ENCODE results near the gene APC2. TPM values are rescaled to one million over a fixed set of nuclear protein-coding genes. Genes with fewer than 3 reads are reported as not detected.

The APC2 gene
- polyA plus RNA-seq, 1 donor from 2014 or later = 50.5 TPM

- Histone ChIP-seq H3F3A (ENCODE audit: insufficient read depth, low read length, poor library complexity, severe bottlenecking) (no peaks in the 10 kb centered on the region), H3K36me3 (ENCODE audit: insufficient read depth, low read length) (peaks cover 18% of the 10 kb centered on the region), H3K27me3 (ENCODE audit: insufficient read depth, low read depth, low read length) (no peaks in the 10 kb centered on the region), H3K4me3 (ENCODE audit: low read length) (no peak overlapping the region), H3K27ac (ENCODE audit: low read length) (no peak overlapping the region), H2AFZ (ENCODE audit: low read depth, low read length) (no peak overlapping the region), H3K9me2 (ENCODE audit: insufficient read depth, low read length) (no peaks in the 10 kb centered on the region), H3K79me2 (replicated peaks; ENCODE audit: insufficient read depth, low read length) (peaks cover 59% of the 10 kb centered on the region), H3K9ac (ENCODE audit: low read length) (no peak overlapping the region), H3K9me3 (ENCODE audit: low read length) (no peaks in the 10 kb centered on the region), H4K20me1 (ENCODE audit: insufficient read depth) (peaks cover 48% of the 10 kb centered on the region), H3K4me2 (ENCODE audit: low read length) (no peak overlapping the region)
- TF ChIP-seq EP300 (conservative IDR thresholded peaks at IDR 0.05; ENCODE audit: poor library complexity, severe bottlenecking) = no peak
- no peak for TF ChIP-seq SMC3 (conservative IDR thresholded peaks at IDR 0.05; ENCODE audit: poor library complexity)
- peak; percentile 20 for TF ChIP-seq POLR2AphosphoS5 (IDR thresholded peaks at IDR 0.05)
- TF ChIP-seq REST (IDR thresholded peaks at IDR 0.05; ENCODE audit: borderline replicate concordance) = no peak
- TF ChIP-seq EZH2 (IDR thresholded peaks at IDR 0.05; ENCODE audit: borderline replicate concordance, insufficient read depth, low read length, poor library complexity, severe bottlenecking) = no peak
Observed at GRCh38 chr19:1455336-1456120, 5.6 kb downstream of the APC2 start.

- Histone ChIP-seq H3K79me2 (replicated peaks; ENCODE audit: insufficient read depth, low read length) (peaks cover 51% of the 10 kb centered on the region), H4K20me1 (ENCODE audit: insufficient read depth) (peaks cover 54% of the 10 kb centered on the region), H3K36me3 (ENCODE audit: insufficient read depth, low read length) (peaks cover 23% of the 10 kb centered on the region), H3K4me3 (ENCODE audit: low read length) (no peak overlapping the region), H2AFZ (ENCODE audit: low read depth, low read length) (no peak overlapping the region), H3K4me2 (ENCODE audit: low read length) (no peak overlapping the region), H3K9ac (ENCODE audit: low read length) (no peak overlapping the region), H3K27me3 (ENCODE audit: insufficient read depth, low read depth, low read length) (no peaks in the 10 kb centered on the region), H3K27ac (ENCODE audit: low read length) (no peak overlapping the region), H3K9me3 (ENCODE audit: low read length) (no peaks in the 10 kb centered on the region), H3F3A (ENCODE audit: insufficient read depth, low read length, poor library complexity, severe bottlenecking) (no peaks in the 10 kb centered on the region), H3K9me2 (ENCODE audit: insufficient read depth, low read length) (no peaks in the 10 kb centered on the region)
- TF ChIP-seq EP300 (conservative IDR thresholded peaks at IDR 0.05; ENCODE audit: poor library complexity, severe bottlenecking) = no peak
- TF ChIP-seq EZH2 (IDR thresholded peaks at IDR 0.05; ENCODE audit: borderline replicate concordance, insufficient read depth, low read length, poor library complexity, severe bottlenecking) = no peak
- TF ChIP-seq CTCF (IDR thresholded peaks at IDR 0.05; ENCODE audit: poor library complexity, severe bottlenecking) = no peak
Observed at GRCh38 chr19:1456121-1456900, 6.4 kb downstream of the APC2 start.

Data from neural cell (in vitro differentiated cells).